GM21447 (cell line): Measurements from ENCODE around the gene LIMCH1.

ENCODE experiments used
- ATAC-seq: cut with Tn5 transposase; IDR thresholded peaks from one replicate; pipeline ENCODE4 v1.9.1; 2021; ENCODE audit not compliant: unreplicated experiment

Gene LIMCH1

DNA sequence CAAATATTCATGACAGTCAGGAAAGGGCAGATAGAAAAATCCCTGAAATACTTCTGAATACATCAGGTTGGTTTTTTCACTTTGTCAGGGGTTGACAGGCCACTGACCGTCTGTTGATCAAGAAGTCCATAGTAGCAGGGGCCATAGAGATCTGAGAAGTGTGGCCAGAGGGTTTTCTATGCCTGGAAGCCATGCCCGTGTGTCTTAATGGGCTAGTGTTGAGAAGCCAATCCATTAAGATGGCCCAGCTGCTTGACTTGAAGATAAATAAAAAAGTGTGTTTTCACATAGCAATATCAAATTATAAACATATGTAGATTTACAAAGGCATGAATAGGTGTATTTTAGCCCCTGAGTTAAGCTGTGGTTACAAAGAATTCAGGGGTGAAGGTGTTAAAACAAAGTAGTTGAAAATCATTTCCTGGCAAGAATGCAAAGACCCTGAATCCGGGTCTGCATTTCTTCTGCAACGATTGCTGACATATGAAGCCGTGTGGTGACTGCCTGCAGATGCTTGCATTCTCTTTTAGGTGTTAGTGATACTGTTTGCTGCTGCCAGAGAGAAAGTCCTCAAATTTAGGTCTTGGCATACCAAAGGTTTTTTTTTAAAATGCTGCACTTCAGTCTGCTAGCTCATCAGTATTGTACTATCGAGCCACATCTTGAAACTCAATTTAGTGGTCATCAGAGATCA is 9.3 kb upstream of the LIMCH1 start:
- ATAC-seq = no peak

- no peak for ATAC-seq
Observed at GRCh38 chr4:41530741-41531140, 7.2 kb upstream of the LIMCH1 start.

- no peak for ATAC-seq
Observed at GRCh38 chr4:41532336-41532735, 5.6 kb upstream of the LIMCH1 start.

DNA sequence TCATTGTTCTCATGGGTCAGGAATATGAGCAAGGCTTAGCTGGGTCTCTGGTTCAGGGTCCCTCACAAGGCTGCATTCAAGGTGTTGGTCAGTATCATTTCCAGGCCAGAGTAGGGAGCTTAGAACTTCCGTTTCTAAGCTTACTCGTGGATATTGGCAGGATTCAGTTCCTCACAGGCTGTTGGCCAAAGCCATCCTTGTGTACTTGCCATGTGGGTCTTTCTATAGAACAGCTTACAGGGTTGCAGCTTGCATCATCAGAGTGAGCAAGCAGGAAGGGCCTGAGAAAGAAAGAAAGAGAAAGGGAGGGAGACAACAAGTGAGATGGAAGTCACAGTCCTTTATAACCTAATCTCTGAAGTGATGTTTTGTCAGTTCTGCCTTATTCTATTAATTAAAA is 5.1 kb upstream of the LIMCH1 start:
- ATAC-seq = no peak

GRCh38 chr4:41533680-41534079 is 4.3 kb upstream of the LIMCH1 start:
- no peak for ATAC-seq

GRCh38 chr4:41534404-41534803 is 3.6 kb upstream of the LIMCH1 start:
- no peak for ATAC-seq

DNA sequence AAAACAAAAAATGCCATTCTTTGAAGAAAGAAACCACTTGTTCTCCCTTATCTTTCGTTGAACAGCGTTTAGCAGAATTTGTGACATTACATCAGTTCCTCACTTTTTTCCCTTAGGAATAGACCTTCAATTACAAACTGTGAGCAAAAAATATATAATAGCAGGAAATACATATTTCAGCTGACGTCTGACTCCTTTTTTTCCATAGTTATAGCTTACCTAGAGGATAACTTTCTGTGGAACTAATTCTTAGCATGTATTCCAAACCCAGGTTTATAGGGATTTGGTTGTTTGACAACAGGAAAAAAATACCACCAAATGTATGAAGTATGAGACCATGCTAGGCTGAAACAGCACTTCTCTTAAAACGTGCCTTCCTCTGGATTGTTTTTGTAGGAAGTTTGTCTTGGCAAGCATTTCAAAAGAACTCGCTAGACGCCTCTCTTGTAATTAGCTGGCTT is 2.0 kb upstream of the LIMCH1 start:
- ATAC-seq = no peak

GRCh38 chr4:41537292-41537890 is 566 bp upstream of the LIMCH1 start:
- no peak for ATAC-seq

GRCh38 chr4:41538887-41539498 is 1.0 kb downstream of the LIMCH1 start:
- no peak for ATAC-seq

DNA sequence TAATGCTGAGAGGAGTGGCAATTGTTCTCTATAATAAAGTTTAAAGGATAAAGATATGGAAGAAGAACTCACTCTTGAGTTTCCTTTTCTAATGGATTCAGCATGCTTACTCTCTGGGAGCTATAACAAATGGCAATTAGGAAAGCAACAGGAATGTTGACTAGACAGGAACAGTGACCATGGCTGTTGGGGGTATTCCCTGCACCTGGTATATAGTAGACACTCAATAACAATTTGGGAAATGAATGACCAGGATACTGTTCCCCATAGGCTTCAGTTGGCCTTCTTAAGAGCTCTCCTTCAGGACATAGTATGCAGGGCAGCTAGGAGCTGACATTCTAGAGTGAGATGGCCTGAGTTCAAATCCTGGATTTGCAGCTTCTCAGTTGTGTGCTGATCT is 1.8 kb downstream of the LIMCH1 start:
- ATAC-seq = no peak

GRCh38 chr4:41540687-41541086 is 2.7 kb downstream of the LIMCH1 start:
- no peak for ATAC-seq

DNA sequence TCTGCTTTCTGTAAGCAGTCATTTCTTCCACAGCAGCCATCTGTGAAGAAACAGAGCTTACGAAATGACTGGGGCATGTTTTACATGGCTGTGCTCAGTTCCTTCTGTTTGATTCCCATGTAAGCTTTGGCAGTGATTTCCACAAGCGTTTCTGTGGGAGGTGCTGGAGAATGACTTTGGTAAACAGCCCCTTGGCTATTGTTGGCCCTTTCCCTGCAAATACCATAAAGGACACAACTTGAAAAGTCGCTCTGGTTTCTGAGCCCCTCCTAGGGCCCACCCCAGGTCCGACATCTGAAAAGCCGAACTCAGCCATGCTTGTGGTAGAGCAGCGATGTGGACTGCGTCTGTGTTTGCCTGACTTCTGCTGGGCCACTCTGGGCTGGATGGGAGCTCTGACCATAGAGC is 3.7 kb downstream of the LIMCH1 start:
- ATAC-seq = no peak

- ATAC-seq = no peak
Observed at GRCh38 chr4:41542526-41543275, 4.7 kb downstream of the LIMCH1 start.

- no peak for ATAC-seq
Observed at GRCh38 chr4:41545238-41545637, 7.3 kb downstream of the LIMCH1 start.

GRCh38 chr4:41546638-41547037 is 8.7 kb downstream of the LIMCH1 start:
- no peak for ATAC-seq

DNA sequence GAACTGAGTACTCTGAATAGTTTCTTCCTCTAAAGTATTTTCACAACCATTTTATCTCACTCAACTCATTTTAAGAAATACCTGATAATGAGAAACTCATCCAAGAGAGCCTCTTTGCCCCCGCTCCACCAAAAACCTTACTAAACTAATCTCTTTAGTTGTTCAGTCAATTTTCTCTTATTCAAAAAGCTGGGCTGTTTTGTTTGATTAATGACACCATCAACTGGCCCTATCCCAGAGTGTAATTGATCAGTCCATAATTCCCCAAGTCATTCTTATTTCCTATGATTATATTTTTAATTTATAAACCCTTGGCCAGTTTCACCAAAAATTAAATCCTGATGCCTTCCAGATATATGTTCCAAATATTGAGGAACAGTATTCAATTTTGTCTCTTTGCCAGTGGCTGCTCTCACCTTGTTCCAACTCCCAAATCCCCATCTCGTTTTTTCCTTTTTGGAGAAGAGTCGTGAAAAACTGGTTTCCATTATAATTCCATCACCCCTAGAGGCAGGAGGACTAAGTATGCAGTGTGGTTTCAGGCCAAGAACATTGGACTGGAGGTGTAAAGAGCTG is 10.4 kb downstream of the LIMCH1 start:
- no peak for ATAC-seq

DNA sequence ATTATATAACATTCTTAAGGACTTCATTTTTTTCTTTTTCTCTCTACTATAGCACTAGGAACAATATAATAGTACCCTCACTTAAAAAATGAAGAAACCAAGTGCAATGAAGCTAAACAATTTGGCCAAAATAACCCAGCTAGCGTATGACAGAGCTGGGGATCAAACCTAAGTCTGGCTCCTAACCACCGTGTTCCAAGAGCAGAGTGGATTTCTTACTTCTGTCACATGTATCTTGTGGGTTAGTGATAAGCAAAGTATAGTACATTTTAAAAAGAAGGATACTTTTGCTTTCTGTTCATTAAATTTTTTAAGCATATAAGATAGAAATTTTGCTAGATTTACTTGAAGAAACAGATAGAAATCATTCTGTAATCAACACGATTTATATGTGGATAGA is 11.5 kb downstream of the LIMCH1 start:
- no peak for ATAC-seq

GRCh38 chr4:41550308-41550707 is 12.4 kb downstream of the LIMCH1 start:
- ATAC-seq = no peak

DNA sequence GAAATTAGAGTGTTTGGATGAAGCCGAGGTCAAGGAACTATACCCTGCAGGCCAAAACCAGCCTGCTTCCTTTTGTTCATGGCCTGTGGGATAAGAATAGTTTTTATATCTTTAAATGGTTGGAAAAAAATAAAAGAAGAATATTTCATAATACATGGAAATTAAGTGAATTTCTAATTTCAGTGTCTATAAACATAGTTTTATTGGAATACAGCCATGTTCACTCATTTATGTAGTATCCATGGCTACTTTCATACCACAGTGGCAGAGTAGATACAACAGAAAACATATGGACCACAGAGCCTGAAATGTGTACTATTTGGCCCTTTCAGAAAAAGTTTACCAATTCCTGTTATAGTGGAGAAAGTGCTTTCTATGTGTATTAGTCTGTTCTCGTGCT is 13.6 kb downstream of the LIMCH1 start:
- ATAC-seq = no peak

DNA sequence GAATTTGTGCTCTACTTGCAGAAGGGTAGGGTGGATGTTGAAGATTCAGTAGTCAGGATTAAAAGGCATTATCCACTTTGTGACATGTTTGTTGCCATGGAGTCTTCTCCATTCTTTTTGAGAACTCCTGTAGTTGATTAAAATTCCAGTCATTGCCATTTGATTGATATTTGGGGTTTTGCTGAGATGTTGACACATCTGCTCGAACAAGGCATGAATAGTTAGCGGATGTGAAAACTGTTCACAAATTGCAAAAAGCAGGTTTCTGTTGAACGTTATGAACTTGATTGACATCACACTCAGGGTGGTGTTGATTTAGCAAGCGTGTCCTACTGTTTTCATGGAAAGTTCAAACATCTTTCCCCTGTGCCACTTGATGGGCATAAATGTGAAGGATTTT is 16.9 kb downstream of the LIMCH1 start:
- no peak for ATAC-seq

DNA sequence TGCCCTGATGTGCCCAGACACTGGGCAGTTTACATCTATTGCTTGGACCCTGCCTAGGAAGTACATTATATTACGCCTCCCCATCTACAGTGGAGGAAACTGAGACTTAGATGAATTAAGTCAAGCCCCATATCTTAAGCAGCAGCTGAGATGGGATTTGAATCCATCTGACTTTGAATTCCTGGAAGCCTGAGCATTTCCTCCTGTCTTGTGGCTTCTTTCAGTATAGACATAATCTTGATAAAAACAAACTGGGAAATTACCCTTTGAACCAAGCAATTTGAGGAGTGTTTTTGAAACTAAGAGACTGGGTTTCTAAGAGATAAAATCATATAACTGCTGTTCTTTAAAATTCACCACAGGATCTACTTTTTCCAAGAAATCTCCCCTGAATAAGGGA is 18.6 kb downstream of the LIMCH1 start:
- ATAC-seq = no peak
